ENCODE data around the gene ZBTB14. TPM values are rescaled to one million over a fixed set of nuclear protein-coding genes. Genes with fewer than 3 reads are reported as not detected.

Gene ZBTB14
- total RNA-seq, 4 donors from 2014 or later, result 12.3 to 14.0 (median 13.4) TPM

GRCh38 chr18:5315838-5316237 lies 20.3 kb upstream of the ZBTB14 start:
- 69% methylated on average over 2 of the region's 2 CpGs for WGBS, 2 donors
- intact Hi-C loops (cut with DNase I; ENCODE audit: low total_unique reads), result no loop called here
- DNase-seq (ENCODE audit: low spot score in 2 of 2), result no peak
- TF ChIP-seq POLR2A (IDR thresholded peaks at IDR 0.05), result no peak
- TF ChIP-seq CTCF (IDR thresholded peaks at IDR 0.05), result no peak
- H3K4me3 ChIP-seq (ENCODE audit: low read depth, poor library complexity, severe bottlenecking), result no peak overlapping the region

- intact Hi-C loops (cut with DNase I; ENCODE audit: low total_unique reads), result no loop called here
- no peak overlapping the region for H3K4me3 ChIP-seq (ENCODE audit: low read depth, poor library complexity, severe bottlenecking)
- no peak for TF ChIP-seq POLR2A (IDR thresholded peaks at IDR 0.05)
- no peak for TF ChIP-seq CTCF (IDR thresholded peaks at IDR 0.05)
- no peak for DNase-seq (ENCODE audit: low spot score in 2 of 2)
- 18 to 20% methylated on average over 6 of the region's 6 CpGs for WGBS, 2 donors
Measured at GRCh38 chr18:5311301-5311989, 15.9 kb upstream of the ZBTB14 start.

- H3K4me3 ChIP-seq (ENCODE audit: low read depth, poor library complexity, severe bottlenecking), result no peak overlapping the region
- WGBS, 2 donors, result 37 to 43% methylated on average over 5 of the region's 5 CpGs
- intact Hi-C loops (cut with DNase I; ENCODE audit: low total_unique reads), result no loop called here
Measured at GRCh38 chr18:5309888-5310470, 14.5 kb upstream of the ZBTB14 start.

GRCh38 chr18:5305835-5306234 lies 10.3 kb upstream of the ZBTB14 start:
- TF ChIP-seq POLR2A (IDR thresholded peaks at IDR 0.05) (no peak), CTCF (IDR thresholded peaks at IDR 0.05) (no peak)
- no peak for DNase-seq (ENCODE audit: low spot score in 2 of 2)
- H3K4me3 ChIP-seq (ENCODE audit: low read depth, poor library complexity, severe bottlenecking), result no peak overlapping the region
- 80 to 90% methylated on average over 2 of the region's 2 CpGs for WGBS, 2 donors
- intact Hi-C loops (cut with DNase I; ENCODE audit: low total_unique reads), result no loop called here

More at GRCh38 chr18:5309888-5310470, 14.5 kb upstream of the ZBTB14 start:
- TF ChIP-seq CTCF (IDR thresholded peaks at IDR 0.05) (no peak), POLR2A (IDR thresholded peaks at IDR 0.05) (no peak)
- DNase-seq (ENCODE audit: low spot score in 2 of 2), result no peak

GRCh38 chr18:5304232-5304631 lies 8.7 kb upstream of the ZBTB14 start:
- WGBS, 2 donors, result 72 to 73% methylated on average over 1 of the region's 1 CpG
- intact Hi-C loops (cut with DNase I; ENCODE audit: low total_unique reads), result no loop called here
- TF ChIP-seq CTCF (IDR thresholded peaks at IDR 0.05), result no peak
- TF ChIP-seq POLR2A (IDR thresholded peaks at IDR 0.05), result no peak
- no peak overlapping the region for H3K4me3 ChIP-seq (ENCODE audit: low read depth, poor library complexity, severe bottlenecking)
- no peak for DNase-seq (ENCODE audit: low spot score in 2 of 2)

Measured in lower leg skin (tissue), 4 donors.